Non-pigmented ciliary epithelial cell (primary cell): ENCODE measurements around the gene CLCA1.

ENCODE experiments used
- DNase-seq: peaks from one replicate; pipeline ENCODE4 v3.0.0-alpha.2; 2010; ENCODE audit warnings: low read depth

The CLCA1 gene

GRCh38 chr1:86468501-86468977 is at the start of gene CLCA1:
Gene CLCA1, plus strand, starts transcription at chr1:86468927. Its CDS starts 45 bp downstream, at chr1:86468972.
- no peak for DNase-seq

- no peak for DNase-seq
Observed at GRCh38 chr1:86419277-86419903, 49.3 kb upstream of the CLCA1 start.

- DNase-seq: no peak
Observed at GRCh38 chr1:86421601-86422280, 47.0 kb upstream of the CLCA1 start.

GRCh38 chr1:86423473-86423872 is 45.3 kb upstream of the CLCA1 start:
- DNase-seq: no peak

- DNase-seq: no peak
Observed at GRCh38 chr1:86423873-86424272, 44.9 kb upstream of the CLCA1 start, which contains the start of gene CLCA2. Gene CLCA2, plus strand, starts transcription at chr1:86424171. Its CDS starts 77 bp downstream, at chr1:86424248.

GRCh38 chr1:86429122-86429725 is 39.5 kb upstream of the CLCA1 start:
- DNase-seq: no peak

GRCh38 chr1:86429835-86430234 is 38.9 kb upstream of the CLCA1 start:
- DNase-seq: peak; percentile 89

- no peak for DNase-seq
Observed at GRCh38 chr1:86430376-86430775, 38.4 kb upstream of the CLCA1 start.

GRCh38 chr1:86434059-86434458 is 34.7 kb upstream of the CLCA1 start:
- no peak for DNase-seq

GRCh38 chr1:86435327-86435726 is 33.4 kb upstream of the CLCA1 start:
- no peak for DNase-seq

- DNase-seq: no peak
Observed at GRCh38 chr1:86436041-86436440, 32.7 kb upstream of the CLCA1 start.

GRCh38 chr1:86441581-86441980 is 27.1 kb upstream of the CLCA1 start:
- DNase-seq: no peak

- DNase-seq: no peak
Observed at GRCh38 chr1:86441997-86442396, 26.7 kb upstream of the CLCA1 start.

- no peak for DNase-seq
Observed at GRCh38 chr1:86445919-86446318, 22.8 kb upstream of the CLCA1 start.

- DNase-seq: no peak
Observed at GRCh38 chr1:86447198-86447790, 21.4 kb upstream of the CLCA1 start.

- DNase-seq: no peak
Observed at GRCh38 chr1:86448670-86449069, 20.1 kb upstream of the CLCA1 start.

- DNase-seq: no peak
Observed at GRCh38 chr1:86449103-86449502, 19.6 kb upstream of the CLCA1 start.

GRCh38 chr1:86450847-86451246 is 17.9 kb upstream of the CLCA1 start:
- no peak for DNase-seq

GRCh38 chr1:86453664-86454063 is 15.1 kb upstream of the CLCA1 start:
- no peak for DNase-seq

GRCh38 chr1:86455073-86455472 is 13.7 kb upstream of the CLCA1 start:
- DNase-seq: no peak

- no peak for DNase-seq
Observed at GRCh38 chr1:86460998-86461397, 7.7 kb upstream of the CLCA1 start.

GRCh38 chr1:86461482-86461881 is 7.2 kb upstream of the CLCA1 start:
- no peak for DNase-seq

- DNase-seq: no peak
Observed at GRCh38 chr1:86464819-86465218, 3.9 kb upstream of the CLCA1 start.
